ENCODE results near the gene SCEL.
"Not testable (repeated sequence)": the region's sequence is repeated elsewhere in the genome, so short reads cannot be mapped to it uniquely, and the experiment has no call there.

The SCEL gene, protein sequence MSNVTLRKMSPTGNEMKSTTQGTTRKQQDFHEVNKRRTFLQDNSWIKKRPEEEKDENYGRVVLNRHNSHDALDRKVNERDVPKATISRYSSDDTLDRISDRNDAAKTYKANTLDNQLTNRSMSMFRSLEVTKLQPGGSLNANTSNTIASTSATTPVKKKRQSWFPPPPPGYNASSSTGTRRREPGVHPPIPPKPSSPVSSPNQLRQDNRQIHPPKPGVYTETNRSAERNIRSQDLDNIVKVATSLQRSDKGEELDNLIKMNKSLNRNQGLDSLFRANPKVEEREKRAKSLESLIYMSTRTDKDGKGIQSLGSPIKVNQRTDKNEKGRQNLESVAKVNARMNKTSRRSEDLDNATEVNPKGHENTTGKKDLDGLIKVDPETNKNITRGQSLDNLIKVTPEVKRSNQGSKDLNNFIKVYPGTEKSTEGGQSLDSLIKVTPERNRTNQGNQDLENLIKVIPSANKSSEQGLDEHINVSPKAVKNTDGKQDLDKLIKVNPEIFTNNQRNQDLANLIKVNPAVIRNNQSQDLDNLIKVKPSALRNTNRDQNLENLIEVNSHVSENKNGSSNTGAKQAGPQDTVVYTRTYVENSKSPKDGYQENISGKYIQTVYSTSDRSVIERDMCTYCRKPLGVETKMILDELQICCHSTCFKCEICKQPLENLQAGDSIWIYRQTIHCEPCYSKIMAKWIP

DNA sequence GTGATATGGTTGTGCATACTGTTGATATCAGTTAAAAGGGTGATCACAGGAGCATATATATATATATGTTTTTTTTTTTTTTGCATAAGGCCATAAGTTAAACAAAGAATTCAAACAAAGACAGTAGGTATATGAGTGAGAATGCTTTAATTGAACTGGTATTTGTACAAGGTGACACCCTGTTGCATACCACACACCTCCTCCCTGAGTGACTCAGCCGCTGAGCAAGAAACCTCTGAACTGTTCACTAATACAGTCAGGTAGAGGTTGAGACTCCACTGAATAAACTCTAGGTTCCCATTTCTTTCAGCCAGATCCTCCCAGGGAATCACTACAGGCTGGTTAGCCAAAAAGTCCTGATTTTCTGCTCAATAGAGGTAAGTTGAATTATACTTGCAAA, at the start of gene SCEL:
TSS of gene SCEL (plus strand) at position 259 of the 400 bp plus-strand sequence. CDS start 20,170 bp downstream, outside the sequence.
- DNase-seq (ENCODE audit: low spot score), result no peak

DNA sequence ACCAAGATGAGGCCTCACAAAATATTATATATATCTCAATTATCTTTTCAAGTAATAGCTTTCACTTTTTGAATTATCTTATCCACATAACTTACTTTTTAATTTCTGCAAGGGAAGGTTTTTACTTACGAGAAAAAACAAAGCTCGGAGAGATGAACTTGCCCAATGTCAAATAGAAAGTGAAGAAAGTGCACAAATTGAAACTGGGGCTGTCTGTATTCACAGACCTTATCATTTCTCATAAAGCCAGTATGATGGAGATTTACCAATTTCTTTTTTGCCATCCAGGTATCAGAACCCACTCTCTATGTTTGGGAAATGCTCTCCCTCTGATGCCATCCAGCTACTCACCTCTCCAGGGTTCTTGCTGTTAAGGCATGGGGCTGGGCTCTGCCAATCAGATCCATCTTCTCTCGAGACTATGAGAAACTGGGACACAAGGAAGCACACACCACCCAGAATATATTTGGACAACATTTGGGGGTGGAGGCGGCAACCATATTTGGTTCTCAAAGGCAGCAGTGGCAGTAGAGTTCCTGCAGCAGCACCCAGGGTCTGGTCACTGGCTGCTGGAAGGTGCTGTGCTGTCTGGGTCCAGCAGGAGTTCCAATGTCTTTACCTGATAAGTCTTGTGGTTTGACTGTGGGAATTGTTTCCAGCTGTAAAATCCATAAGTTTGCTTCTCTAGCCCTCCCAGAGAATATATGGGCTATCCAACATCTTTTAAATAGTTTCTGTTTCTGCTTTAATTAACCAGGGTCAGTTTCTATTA, 45.8 kb upstream of the SCEL start:
- DNase-seq (ENCODE audit: low spot score), result no peak

DNA sequence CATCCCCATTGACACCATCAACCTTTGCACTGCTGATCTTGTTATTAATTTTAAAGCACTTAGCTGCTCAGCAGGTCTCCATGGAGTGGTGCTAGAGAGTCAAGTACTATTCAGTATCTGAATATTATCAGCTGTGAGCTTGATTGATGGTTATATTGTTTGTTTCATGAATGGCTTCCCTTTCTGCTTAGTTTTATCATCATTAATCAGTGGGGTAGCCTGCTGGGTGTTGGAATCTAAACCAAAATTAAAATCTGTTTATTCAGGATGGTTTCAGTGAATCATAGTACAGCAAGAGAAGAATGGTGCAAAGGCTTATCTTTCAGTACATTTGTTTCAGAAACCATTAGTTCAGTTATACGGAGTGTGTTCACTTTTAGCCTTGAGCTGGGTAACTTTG, 42.5 kb upstream of the SCEL start:
- peak; percentile 44 for DNase-seq (ENCODE audit: low spot score)

DNA sequence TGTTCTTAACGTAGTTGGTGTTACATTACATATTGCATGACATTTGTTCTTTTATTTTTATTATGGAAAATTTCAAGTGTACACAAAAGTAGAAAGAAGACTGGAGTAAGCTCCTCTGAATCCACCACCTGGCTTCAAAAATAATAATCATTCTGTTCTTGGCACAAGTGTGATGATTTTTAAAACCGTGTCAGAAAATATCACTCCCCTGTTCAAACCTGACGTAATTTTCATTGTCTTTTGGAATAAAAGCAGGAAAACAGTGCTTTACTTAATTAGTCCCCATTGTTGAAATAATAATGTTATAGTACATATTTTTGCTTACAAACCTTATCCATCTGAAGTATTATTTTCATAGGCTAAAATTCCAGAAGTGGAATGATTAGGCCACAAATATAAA, 41.3 kb upstream of the SCEL start:
- DNase-seq (ENCODE audit: low spot score), result no peak

DNA sequence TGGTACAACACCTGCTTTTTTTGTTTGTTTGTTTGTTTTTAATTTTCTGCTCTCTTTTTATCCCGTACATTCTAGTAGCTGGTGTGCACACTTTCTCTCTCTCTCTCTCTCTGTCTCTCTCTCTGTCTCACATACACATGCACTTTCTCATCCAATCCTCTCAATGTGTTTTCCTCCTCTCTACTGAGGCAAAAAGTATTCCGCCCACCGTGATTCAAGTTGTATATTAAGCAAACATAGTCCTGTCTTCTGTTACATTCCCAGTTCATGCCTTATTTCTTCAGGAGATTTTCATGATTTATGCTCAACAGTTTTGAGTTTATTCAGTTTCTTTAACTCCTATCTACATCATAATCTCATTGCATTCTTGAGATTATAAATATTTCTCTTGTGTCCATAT, 38.2 kb upstream of the SCEL start:
- no peak for DNase-seq (ENCODE audit: low spot score)

DNA sequence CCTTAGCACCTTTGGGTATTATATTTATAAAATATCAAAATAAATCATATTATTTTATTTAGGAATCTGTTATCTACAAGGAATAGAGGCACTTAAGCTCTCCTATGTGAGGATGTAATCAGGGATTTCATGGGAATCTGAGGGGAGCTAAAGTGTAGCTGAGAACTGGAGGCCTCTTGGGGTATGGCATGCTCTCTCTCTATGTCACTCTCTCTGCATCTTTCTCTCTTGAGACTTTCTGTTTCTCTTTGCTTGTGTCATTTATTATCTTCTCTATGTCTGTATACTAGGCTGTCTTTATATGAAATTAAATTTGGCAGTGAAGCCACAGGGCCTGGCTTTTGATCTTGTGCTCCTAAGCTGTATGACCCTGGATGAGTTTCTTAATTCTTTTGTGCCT, 37.7 kb upstream of the SCEL start:
- DNase-seq (ENCODE audit: low spot score), result no peak

DNA sequence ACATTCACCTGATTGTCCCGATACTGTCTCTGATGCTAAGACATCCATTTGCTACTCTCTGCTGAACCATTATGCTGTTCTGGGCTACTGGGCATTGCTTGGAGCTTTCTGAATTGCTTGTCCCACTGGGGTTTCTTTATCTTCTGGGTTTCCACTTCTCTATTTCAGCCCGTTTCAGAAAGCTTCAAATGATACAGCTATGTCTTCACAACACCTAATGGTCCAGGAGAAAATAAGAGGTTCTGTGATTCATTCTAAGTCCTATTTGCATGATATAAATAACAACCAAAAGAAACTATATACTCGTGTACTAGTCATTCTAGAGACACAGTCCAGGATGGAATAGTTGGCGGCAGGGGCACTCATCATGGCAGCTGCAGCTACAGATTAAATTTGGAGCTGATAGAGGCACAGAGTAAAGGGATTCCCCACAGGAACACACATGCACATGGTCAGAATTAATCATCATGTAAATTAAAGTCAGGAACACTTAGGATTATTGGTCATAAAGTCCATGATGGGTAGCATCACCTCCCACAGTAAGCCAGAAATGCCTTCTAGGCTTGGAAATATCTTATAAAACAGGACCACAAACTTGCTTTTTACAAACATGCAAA, 33.3 kb upstream of the SCEL start:
- no peak for DNase-seq (ENCODE audit: low spot score)

DNA sequence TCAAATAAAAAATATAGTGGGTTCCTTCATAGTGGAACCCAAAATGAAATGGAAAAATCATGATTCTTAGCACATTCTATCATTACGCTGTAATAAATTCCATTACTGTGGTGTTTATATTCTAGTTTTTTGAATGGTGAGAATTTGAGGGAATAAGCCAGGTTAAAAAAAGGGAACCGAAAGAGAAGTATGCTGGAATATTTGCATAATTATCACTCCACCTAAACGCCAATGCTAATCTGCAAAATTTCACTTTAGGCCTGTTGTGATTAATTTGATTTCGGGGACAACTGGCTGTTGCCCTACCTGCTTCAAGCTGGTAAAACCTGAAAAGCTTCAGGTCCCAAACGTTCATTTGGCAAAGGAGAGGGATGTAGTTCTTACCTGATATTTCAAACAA, 32.1 kb upstream of the SCEL start:
- no peak for DNase-seq (ENCODE audit: low spot score)

DNA sequence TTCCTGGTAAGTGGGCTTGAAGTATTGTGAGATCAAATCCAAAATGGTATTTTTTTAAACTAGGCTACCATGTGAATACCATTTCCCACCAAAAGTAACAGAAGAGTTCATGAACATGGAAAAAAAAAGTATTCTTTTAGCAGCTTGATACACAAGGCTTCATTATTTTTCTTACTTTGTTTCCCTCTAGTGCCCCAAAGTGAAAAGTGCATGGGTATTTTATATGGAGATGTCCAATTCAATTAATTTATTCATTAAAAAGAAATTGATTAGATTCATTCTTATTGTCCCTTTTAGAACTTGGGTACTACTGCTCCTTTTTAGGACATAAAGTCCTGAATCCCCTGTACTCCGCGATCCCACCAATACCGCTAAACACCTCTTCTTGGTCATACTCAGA, 28.6 kb upstream of the SCEL start:
- peak; percentile 38 for DNase-seq (ENCODE audit: low spot score)

DNA sequence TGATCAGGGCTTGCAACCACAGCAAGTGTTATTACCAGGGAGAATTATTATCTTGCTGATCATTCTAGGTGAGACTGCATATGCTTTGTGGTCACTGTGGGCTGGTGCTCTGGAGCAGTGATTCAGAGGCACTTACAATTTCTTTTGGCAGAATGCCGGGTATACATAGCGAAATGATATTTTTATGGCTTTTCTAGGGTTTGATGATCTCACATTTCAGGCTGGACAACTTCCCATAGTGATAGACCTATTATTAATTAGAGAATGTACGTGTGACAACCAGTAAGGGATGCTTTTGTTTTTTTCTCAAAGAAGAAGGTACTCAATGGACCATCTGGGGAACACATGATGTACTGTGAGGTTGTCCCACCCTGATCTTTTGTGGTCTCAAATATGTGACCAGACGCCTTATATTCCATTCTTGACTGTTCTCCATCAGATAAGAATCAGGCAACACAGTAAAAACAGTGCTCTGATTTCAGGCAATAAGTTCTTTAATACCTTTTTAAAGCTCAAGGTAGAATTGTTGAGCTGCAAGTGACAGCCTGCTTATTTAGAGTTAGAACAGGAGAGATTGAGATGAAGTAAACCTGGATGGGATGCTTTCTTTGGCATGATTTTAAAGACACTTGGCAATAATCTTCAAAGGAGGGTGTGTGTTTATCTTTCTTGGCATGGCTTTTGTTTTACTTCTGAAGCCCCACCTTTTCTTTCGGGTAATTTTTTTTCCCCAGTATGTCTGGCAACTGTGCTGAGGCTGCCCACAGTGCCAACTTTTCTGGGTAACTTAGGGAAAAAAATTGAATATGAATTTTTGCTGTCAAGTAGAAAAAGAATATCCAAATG, 27.4 kb upstream of the SCEL start:
- peak; percentile 74 for DNase-seq (ENCODE audit: low spot score)

DNA sequence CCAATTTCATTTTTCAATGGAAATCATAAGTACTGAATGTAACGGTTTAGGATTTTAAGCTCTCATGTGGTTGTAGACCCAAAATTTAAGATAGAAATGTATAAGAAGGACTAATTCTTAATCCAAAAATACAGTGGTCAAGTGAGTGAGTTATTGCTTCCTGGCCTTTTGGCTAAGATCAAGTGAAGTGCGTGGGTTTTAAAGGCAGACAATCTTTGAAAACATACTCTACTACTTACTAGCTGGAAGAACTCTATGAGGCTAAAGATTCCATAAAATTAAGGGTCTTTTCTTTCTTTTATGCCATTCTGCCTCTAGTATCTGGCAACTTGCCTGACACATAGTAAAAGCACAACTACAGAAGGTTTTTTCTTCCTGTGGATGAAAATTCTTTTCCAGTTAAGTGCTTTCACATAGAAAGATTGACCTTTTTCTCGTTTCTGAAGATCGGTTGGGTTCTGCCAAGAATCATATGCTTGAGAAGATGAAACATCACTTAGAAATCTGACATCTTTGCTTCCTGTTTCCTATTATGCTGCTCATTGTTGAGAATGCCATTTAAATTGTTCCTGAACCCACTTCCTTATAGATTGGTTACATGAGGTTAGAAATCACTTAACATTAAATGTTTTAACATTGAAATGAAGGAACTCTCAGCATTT, 26.4 kb upstream of the SCEL start:
- peak; percentile 11 for DNase-seq (ENCODE audit: low spot score)

DNA sequence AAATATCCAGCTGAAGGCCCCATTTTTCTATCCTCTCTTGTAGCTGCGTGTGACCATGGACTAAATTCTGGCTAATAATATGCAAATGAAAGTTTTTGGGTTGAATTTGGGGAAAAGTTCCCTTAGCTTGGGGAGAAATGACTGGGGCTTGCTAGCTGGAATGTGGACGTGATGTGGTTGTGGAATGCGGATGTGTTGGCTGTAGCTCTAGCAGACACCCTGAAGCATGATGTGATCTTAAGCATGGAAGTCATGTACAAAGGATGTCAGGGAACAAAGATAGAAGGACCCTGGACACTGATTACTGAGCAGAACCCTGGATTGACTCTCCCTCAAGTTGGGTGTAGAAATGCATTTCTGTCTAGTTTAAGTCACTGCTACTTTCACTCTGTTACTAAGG, 25.4 kb upstream of the SCEL start:
- DNase-seq (ENCODE audit: low spot score), result no peak

DNA sequence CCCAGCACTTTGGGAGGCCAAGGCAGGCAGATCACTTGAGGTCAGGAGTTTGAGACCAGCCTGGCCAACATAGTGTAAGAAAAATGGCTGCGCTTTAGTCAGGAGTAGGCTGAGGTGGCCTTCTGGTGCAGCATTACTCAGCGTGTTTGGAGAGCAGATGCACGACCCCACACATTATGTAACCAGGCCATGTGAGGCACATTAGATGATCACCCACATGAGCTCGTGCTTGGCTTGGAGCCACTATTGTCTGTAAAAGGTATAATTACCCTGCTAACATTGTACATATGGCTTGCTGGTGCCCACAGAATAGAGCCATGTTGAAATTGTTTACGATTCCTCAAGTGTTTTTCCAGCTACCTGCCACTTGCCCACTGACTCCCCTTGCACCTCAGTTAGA, 24.0 kb upstream of the SCEL start:
- peak; percentile 49 for DNase-seq (ENCODE audit: low spot score)

DNA sequence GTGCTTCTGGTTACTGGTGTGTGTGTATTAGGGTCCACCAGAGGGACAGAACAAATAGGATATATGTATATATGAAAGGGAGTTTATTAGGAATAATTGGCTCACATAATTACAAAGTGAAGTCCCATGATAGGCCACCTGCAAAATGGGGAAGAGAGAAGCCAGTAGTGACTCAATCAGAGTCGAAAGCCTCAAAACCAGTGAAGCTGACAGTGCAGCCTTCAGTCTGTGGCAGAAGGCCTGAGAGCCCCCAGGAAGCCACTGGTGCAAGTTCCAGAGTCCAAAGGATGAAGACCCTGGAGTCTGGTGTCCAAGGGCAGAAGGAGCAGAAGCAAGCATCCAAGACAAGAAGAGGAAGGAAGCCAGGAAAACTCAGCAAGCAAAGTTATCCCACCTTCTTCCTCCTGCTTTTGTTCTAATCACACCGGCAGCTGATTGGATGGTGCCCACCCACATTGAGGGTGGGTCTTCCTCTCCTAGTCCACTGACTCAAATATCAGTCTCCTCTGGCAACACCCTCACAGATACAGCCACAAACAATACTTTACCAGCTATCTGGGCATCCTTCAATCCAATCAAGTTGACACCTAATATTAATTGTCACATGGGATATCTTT, 21.7 kb upstream of the SCEL start:
- DNase-seq (ENCODE audit: low spot score), result no peak

DNA sequence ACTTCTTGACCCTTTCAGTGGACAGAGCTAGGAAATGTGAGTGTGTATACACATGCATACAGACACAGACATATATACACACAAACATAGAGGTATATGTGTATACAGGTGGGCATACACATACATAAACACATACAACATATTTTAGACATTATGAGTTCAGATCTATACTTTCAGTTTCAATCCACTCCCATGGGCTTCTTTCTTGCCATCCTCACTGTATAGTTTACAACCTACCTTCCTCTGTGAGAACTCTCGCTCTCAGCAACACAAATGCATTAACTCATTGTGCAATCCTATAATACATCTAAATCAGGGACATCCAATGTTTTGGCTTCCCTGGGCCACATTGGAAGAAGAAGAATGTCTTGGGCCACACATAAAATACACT, 21.2 kb upstream of the SCEL start:
- DNase-seq (ENCODE audit: low spot score), result no peak

DNA sequence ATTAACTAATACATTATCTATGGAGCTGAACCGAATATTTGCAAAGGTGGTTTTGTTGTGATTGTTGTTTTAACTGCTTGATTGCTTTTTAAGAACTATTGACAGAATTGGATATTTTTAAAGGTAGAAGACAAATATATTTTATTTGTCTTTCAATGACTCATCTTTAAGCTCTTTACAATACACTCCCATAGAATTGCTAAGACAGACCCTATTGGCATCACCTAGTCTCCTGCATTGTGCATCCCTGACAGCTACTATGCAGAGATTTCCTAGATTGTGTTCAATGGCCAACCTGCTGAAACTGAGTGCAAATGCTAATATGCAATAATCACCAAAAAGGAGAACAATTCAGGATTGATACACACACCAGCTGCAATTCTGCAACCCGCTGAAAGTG, 19.7 kb upstream of the SCEL start:
- DNase-seq (ENCODE audit: low spot score), result no peak

DNA sequence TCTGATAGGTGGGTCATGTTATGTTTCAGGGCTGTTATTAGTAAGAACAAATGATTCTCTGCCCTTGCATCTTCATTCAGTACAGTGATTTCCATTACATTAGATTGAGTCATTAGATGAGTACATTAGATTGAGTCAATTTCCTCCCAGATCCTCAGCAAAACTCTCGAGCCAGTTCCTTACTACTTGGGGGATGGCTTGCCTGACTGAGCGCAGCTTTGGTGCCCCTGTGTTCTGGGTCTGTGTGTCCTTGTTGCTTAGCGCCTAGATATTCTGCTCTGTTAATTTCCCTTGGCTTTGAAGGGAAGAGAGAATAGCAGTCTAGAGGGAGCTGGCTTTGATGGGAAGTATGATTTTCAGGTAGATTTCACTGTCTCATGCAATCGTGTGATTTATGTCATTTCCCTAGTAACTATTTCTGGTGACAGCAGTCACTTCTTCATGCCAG, 19.1 kb upstream of the SCEL start:
- DNase-seq (ENCODE audit: low spot score), result peak; percentile 90

DNA sequence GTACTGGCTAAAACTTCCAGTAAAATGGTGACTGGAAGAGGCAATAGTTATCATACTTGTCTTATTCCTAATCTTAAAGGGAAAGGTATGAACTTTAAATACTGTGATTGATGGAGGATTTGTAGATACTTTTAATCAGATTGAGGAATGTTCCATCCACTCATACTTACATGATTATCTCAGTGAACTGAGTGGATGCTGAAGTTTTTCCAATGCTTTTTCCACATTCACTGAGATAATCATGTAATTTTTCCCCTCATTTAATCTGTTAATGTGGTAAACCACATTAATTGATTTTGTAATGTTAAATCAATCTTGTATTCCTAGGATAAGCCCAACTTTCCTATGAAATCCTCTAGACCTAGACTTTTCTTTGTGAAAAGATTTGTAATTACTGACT, 17.2 kb upstream of the SCEL start:
- DNase-seq (ENCODE audit: low spot score), result no peak

DNA sequence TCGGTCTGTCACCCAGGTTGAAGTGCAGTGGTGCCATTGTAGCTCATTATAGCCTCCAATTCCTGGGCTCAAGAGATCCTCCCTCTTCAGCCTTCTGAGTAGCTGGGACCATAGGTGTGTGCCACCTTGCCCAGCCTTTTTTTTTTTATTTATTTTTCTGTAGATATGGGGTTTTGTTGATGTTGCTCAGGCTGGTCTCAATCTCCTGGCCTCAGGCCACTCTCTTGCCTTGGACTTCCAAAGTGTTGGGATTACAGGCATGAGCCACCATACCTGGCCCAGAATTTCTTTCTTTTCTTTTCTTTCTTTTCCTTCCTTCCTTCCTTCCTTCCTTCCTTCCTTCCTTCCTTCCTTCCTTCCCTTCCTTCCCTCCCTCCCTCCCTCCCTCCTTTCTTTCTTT, 16.1 kb upstream of the SCEL start:
- not testable (repeated sequence) for DNase-seq (ENCODE audit: low spot score)

DNA sequence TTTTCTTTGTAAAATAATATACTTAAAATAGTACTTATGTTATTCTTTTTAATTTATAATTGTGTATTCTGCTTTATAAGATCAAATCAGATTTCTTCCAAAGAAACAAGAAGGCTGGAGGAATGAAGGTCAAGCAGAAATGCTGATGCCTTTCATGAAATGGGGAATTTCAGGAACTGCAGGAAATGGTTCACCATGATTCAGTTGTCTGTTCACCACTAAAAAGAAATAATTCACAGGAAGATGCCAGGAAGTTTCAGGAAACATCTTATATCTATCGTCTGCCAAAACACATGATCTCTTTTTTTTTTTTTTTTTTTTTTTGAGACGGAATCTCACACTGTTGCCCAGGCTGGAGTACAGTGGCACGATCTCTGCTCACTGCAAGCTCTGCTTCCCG, 15.7 kb upstream of the SCEL start:
- DNase-seq (ENCODE audit: low spot score), result no peak
